Fibroblast of skin of left quadriceps (primary cell): ENCODE results near the gene ZNF841.
"Not testable (repeated sequence)": the region's sequence is repeated elsewhere in the genome, so short reads cannot be mapped to it uniquely, and the experiment has no call there.

Experiments
- DNase-seq, 2 experiments: peaks; one replicate each; pipeline ENCODE4 v3.0.0-alpha.2; 2013; ENCODE audit warnings: low read depth in 2 of 2

Gene ZNF841

GRCh38 chr19:52095172-52096014 lies at the start of gene ZNF841:
Gene ZNF841 (minus strand): TSS chr19:52095765. CDS start chr19:52084801, 10,964 bp downstream.
- peak; percentile 80 for DNase-seq

DNA sequence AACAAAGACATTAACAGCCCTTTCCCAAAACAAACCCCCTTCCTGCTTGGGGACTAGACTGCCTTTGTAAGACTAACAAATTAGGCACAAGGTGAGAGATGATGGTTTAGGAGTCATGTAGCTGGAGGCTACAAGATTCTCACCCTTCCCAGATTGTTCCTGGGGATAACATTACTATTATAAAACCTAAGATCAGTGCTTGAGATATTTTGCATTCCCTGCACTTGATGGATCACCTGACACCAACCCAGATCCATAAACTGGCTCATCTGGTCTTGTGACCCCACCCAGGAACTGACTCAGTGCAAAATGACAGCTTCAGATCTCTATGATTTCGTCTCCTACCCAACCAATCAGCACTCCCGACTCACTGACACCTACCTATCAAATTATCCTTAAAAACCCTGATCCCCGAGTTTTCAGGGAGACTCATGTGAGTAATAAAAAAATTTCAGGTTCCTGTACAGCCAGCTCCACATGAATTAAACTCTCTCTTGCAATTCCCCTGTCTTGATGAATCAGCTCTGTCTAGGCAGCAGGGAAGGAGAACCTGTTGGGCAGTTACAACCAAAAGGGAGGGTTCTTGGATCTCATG lies 46.5 kb upstream of the ZNF841 start:
- DNase-seq: no peak

DNA sequence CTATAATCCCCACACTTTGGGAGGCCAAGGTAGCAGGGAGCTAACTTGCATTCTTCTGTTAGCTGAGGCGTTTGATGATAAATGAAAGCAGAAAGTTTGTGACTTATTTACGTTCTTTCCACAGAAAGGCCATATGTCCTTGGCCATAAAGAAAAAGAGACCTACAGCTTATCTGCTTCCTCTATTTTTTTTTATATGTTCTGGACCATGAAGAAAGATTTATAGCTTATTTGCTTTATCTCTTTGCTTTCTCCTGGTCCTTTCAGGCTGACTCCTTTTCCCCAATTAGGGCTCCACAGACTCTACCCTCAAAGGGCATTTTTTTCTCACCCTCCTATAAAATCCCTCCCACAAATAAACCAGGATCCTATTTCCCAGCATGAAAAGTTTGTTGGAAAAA lies 45.6 kb upstream of the ZNF841 start:
- DNase-seq: no peak

DNA sequence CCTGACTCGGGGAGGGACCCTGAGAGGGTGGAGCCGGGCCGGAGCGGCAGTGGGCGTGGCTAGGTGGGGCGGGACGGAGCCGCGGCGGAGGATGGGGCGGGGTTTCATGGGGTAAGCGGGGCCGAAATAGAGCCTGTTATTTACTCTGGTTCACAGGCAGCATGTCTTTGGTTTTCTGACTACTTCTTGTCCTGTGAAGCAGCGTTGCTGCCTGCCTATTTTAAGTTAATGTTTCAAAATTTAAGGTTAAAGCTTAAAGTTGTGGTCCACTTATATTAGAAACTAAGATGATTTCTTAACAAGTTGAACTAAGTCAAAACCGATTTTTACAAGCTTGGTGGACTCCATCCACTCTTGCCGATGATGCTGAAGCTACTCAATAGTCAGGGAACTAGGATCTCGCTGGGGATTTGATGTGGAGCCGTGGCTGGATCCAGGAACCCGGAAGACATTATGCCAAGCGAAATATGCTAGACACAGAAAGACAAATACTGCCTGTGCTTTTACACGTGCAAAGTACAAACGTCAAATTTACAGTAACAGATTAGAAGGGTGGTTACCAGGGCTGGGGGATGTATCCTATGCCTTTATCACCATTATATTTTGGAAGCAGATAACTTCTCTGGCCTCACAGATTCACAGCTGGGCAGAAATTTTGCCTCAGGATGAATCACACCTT lies 44.6 kb upstream of the ZNF841 start:
- no peak for DNase-seq

- peak; percentile 84 to 88 for DNase-seq
These were observed 43.9 kb upstream of the ZNF841 start, which contains the start of gene ZNF616 for GRCh38 chr19:52139252-52140031. Gene ZNF616 (minus strand): TSS chr19:52139938. CDS start chr19:52130512, 9,426 bp downstream.

- no peak for DNase-seq
These were observed 43.4 kb upstream of the ZNF841 start for GRCh38 chr19:52138983-52139251.

DNA sequence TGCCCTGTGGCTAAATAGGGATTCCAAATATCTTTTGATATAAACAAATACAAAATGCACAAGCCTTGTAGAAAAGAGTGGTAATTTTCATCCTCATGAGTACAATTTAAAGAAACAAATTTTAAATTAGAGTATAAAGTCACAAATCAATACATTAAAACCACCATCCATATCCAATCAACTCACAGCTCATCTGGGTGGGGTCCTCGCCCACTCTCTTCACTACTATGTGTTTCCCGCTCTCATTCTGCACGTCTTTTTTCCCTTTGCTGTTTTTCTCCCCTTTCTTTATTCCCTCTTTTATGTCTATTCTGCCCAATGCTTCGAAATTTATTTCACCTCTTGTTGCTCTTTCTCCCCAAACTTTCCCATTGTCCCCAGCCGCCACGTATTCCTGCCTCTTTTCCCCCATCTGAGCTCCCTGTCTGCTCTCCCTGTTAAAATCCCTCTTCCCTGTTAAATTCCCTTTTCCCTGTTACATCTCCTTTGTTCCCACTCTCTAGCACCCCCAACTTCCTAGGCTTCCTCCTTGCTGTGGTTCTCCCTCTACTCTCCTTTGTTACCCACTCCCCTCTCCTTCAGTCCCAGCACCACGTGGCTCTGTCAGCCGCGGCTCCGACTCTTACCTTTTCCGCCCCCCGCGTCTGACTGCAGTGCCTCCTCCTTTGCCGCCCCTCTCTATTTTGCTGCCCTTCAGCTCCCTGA lies 42.9 kb upstream of the ZNF841 start:
- no peak for DNase-seq

DNA sequence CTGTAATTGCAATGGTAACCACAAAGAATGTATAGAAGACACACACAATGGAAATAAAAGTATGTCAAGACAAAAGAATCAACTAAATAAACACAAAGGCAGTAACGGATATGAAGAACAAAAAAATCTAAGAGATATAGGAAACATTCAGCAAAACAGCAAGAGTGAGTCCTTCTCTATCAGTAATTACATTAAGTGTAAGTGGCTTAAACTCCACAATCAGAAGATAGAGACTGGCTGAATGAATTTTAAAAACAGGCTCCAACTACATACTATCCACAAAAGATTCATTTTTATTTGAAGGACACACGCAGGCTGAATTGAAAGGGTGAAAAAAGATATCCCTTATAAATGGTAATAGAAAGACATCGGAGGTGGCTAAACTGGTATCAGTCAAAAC lies 24.7 kb upstream of the ZNF841 start:
- no peak for DNase-seq

GRCh38 chr19:52115526-52116053 lies 20.0 kb upstream of the ZNF841 start:
- no peak for DNase-seq

DNA sequence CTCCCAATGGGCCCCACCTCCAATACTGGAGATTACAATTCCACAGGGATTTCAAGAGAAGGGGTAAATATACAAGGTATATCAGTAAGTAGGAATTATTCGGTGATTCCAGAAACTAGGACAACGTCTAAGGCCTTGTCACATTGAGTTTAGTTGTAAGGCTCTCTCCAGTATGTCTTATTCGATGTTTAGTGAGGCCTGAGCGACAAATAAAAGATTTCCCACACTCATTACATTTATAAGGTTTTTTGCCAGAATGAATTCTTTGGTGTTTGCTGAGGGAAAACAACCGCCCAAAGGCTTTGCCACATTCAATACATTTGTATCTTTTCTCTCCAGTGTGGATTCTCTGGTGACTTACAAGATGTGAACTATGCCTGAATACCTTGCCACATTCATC lies 19.1 kb upstream of the ZNF841 start:
- DNase-seq: no peak

DNA sequence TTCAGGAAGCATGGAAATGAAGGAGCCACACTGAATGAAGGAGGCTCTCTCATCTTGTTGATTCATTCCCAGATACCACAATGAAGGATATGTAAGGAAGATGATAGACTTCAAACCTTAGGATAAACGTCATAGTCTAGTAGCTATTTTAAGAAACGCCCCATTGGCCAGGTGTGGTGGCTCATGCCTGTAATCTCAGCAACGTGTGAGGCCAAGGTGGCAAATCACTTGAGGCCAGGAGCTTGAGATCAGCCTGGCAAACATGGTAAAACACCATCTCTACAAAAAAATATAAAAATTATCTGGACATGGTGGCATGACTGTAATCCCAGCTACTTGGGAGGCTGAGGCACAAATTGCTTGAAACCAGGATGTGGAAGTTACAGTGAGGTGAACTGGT lies 17.1 kb upstream of the ZNF841 start:
- no peak for DNase-seq

GRCh38 chr19:52110780-52111179 lies 15.2 kb upstream of the ZNF841 start:
- DNase-seq: no peak

DNA sequence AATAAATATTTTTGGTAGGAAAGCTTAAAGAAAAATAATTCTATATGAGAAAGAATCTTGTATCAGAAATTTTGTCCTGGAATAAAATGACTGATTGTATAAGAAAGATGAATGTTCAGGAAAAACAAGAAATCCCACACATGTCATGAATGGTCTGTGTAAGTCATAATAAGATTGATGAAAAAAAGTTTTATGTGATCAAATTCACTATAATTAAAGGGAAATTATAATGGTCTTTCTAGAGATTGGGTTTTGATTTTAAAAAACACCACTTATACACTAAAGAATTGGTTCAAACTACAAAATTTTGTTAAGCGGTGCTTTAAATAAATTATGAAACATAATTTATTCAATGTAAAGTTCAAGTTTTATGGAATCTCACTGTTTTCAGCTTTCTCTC lies 7.2 kb upstream of the ZNF841 start:
- no peak for DNase-seq

GRCh38 chr19:52101866-52102562 lies 6.4 kb upstream of the ZNF841 start:
- no peak for DNase-seq

- DNase-seq: no peak
These were observed 4.1 kb upstream of the ZNF841 start for GRCh38 chr19:52099497-52100138.

DNA sequence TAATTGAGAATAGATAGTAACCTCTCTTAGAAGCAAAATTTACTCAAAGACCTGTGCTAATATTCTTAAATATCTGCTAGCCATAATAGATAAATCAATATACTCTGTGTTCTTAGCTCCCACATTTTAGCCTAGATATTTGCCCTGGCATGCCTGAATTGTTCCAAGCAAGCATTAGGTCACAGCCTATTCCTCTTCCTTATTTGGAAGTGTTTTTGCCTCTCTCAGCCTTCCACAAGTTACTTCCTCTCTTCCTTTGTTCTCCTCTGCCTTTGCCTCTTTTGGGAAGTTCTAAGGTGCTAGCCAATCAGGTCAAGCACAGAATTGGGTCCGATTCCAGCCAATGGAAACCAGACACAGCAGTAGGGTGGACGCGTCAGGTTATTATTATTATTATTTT lies 851 bp upstream of the ZNF841 start:
- DNase-seq: not testable (repeated sequence)

DNA sequence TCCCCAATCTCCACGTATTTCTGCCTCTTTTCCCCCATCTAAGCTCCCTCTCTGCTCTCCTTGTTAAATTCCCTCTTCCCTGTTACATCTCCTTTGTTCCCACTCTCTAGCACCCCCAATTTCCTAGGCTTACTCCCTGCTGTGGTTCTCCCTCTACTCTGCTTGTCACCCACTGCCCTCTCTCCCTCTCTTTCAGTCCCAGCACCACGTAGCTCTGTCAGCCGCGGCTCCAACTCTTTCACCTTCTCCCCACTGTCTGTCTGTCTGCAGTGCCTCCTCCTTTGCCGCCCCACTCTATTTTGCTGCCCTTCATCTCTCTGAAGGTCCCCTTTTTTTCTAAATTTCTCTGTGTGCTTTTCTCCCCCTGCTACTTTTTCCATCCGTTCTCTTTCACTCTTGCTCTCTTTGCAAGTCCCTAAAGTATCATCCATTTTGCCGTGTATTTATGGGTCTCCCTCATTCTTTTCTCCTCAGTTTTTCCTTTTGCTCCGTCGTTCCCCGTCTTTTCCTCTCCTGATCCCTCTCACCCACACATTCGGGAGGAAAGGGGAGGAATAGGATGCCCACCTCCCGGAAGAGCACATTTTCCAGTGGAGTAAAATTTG lies 937 bp downstream of the ZNF841 start:
- no peak for DNase-seq

DNA sequence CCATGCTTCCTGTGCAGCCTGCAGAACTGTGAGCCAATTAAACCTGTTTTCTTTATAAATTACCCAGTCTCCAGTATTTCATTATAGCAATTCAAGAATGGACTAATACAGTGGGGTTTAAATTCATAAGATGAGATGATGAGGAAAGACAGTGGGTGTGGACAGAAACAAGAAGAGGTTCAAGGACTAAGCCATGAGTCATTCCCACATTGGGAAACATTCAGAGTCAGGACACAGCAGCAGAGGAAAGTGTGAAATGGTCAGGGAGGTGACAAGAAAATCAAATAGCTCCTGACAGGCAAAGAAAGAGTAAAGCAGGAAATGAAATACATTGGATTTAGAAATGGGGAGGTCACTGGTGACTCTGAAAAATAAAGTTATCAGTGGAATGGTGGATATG lies 9.1 kb downstream of the ZNF841 start:
- no peak for DNase-seq

GRCh38 chr19:52070496-52070895 lies 25.1 kb downstream of the ZNF841 start:
- DNase-seq: no peak

DNA sequence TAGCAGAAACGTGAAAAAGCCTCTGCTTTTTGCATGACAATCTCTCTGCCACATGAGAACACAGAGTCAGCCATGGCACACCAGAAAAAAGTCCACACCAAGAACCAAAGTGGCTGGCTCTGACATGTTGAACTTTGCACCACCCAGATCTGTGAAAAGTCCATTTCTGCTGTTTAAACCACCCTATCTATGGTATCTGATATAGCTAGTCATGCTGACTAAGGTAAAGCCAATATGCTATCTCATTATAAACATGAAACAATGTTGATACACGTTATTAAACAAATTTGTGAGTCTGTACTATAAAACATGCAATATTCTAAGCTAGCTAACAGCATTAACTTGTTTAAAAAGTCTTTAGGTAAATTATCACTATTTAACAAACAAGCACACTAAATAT lies 25.9 kb downstream of the ZNF841 start:
- no peak for DNase-seq
